Kidney epithelial cell (primary cell): ENCODE results near the gene DSCAML1. TPM values are rescaled to one million over a fixed set of nuclear protein-coding genes. Genes with fewer than 3 reads are reported as not detected.

Experiments
- DNase-seq: peaks from one replicate; pipeline ENCODE4 v3.0.0-alpha.2; 2010; ENCODE audit warnings: low read depth
- H3K27me3 ChIP-seq: 2 replicates; pipeline ENCODE4 v1.6.0; 2011; ENCODE audit warnings: low read length; ENCODE audit not compliant: control insufficient read depth, insufficient read depth
- H3K36me3 ChIP-seq: 2 replicates; pipeline ENCODE4 v1.5.1; 2011; ENCODE audit warnings: low read length; ENCODE audit not compliant: control insufficient read depth, insufficient read depth
- H3K4me3 ChIP-seq: 2 replicates; pipeline ENCODE4 v1.5.1; 2011; ENCODE audit warnings: low read depth, mild to moderate bottlenecking, control low read depth, low read length
- total RNA-seq: library from RNA; depleted of rRNA; stranded (reverse); fragments of >200 nt; gene quantifications from 2 replicates; pipeline ENCODE4 v1.2.3, GENCODE V29; 2015
- TF ChIP-seq, protein P1 (sequence below): IDR thresholded peaks from 2 replicates; pipeline ENCODE4 v1.5.1; 2011; ENCODE audit warnings: mild to moderate bottlenecking, moderate library complexity, low read length, control low read depth, inconsistent platforms; ENCODE audit not compliant: insufficient read depth, poor library complexity, severe bottlenecking

The DSCAML1 gene
- total RNA-seq, 1 donor from 2014 or later: 3.1 TPM

DNA sequence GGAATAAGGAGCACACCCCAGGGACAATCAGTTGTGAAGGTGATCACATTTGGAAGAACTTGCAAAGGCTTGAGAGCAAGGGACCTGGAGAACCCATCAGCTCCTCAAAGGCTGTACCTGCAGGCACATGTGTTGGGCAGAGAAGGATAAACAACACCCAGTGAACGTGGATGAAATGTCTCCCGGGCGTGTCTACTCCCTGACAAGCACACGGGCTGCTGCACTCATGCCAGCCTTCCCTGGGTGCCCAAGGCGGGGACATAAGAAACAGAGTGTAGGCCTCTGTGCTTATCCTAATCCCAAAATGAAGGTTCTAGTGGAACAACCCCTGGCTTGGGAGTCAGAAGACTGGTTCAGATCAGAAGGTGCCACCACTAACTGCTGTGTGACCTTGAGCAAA lies 46.7 kb downstream of the DSCAML1 start:
- Histone ChIP-seq H3K27me3 (peaks cover 23% of the 10 kb centered on the region), H3K36me3 (no peaks in the 10 kb centered on the region), H3K4me3 (no peak overlapping the region)
- TF ChIP-seq, protein P1, sequence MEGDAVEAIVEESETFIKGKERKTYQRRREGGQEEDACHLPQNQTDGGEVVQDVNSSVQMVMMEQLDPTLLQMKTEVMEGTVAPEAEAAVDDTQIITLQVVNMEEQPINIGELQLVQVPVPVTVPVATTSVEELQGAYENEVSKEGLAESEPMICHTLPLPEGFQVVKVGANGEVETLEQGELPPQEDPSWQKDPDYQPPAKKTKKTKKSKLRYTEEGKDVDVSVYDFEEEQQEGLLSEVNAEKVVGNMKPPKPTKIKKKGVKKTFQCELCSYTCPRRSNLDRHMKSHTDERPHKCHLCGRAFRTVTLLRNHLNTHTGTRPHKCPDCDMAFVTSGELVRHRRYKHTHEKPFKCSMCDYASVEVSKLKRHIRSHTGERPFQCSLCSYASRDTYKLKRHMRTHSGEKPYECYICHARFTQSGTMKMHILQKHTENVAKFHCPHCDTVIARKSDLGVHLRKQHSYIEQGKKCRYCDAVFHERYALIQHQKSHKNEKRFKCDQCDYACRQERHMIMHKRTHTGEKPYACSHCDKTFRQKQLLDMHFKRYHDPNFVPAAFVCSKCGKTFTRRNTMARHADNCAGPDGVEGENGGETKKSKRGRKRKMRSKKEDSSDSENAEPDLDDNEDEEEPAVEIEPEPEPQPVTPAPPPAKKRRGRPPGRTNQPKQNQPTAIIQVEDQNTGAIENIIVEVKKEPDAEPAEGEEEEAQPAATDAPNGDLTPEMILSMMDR: no peak
- DNase-seq: no peak

DNA sequence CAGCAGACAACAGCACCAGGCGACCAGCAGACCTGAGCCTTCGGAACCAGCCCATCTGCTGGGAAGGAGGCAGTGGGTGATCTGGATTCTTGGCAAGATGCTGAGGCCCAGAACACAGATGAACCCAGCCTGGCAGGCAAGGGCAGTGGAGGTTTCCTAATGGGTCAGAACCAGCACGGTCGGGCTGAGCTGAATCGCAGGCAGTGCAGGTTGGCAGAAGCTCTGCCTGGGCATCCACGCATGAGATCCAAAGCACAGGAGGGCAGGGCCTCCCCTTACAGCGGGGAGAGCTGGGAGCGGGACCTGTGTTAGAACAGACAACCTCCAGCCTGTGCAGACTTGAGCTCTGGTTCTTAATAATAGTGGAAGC lies 47.5 kb downstream of the DSCAML1 start:
- no peaks in the 10 kb centered on the region for H3K36me3 ChIP-seq
- no peak for DNase-seq
- no peak overlapping the region for H3K4me3 ChIP-seq
- TF ChIP-seq, protein P1: no peak
- peaks cover 21% of the 10 kb centered on the region for H3K27me3 ChIP-seq

DNA sequence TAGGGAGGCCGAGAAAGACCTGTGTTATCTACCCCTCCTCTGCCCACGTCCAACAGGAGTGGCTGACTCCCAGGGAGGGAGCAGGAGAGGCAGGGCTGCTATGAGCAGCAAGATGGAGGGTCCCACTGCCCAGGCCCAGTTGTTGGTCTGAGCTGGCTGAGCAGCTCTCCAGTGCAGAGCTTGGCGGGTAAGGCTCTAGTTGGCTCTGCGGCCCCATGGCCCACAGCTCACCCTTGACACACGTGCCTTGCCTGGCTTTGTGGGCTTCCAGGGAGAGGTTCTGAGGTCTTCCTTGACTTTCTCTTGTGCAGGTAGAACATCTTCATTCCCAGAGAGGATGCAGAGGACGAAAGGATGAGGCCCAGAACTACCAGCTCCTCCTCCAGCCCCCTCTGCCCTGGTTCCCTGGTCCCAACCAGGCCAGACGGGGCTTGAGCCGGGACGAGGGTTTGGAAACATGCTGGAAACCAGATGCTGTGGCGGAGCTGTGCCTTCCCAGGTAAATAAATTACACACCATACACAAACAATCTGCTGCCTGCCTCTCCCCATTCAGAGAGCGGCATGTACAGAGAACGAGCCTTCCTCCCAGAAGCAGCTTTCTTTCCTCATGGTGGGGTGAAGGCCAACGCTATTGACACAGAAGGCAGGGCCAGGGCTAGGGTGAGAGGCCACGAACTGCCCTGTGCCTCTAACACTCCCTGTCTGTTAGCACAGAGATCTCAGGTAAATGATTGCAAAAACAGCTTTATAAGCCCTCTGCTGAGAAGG lies 48.1 kb downstream of the DSCAML1 start:
- H3K36me3 ChIP-seq: no peaks in the 10 kb centered on the region
- TF ChIP-seq, protein P1: no peak
- no peak for DNase-seq
- peaks cover 23% of the 10 kb centered on the region for H3K27me3 ChIP-seq
- no peak overlapping the region for H3K4me3 ChIP-seq

DNA sequence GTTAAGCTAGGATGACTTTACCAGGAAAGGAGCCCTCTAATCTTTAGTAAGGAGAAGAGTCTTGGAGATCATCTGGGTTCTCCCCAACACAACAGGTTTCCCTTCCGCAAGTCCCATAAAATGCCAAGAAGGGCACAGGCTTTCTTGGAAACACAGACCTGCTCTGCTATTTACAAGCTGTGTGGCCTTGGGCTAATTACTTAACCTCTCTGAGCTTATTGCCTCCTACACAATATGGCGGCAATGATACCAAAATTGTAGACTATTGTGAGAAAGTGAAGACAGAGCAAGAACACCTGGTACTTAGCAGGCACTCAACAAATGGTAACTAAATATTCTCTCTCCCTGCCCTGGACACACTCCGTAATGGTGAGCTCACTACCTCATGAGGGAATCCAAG lies 49.1 kb downstream of the DSCAML1 start:
- Histone ChIP-seq H3K27me3 (peaks cover 21% of the 10 kb centered on the region), H3K36me3 (no peaks in the 10 kb centered on the region), H3K4me3 (no peak overlapping the region)
- DNase-seq: no peak
- TF ChIP-seq, protein P1: no peak

DNA sequence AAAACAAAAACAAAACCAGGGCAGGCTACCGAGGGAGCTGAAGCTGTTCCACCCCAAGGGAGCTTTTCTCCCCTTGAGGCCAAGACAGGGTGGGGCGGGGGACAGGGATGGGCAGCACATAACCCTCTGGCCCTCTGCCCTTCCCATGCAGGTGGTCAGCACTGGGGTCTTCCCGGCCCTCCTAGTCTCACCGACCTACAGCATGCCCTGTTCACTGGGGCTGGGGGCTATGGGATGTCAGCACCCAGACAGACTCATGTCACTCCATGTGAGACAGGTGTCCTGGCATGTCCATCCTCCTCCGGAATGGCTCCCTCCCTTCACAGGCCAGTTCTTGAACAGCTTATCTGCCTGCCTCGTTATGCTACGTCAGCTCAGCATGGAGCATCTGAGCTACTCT lies 51.7 kb downstream of the DSCAML1 start:
- no peaks in the 10 kb centered on the region for H3K36me3 ChIP-seq
- peaks cover 23% of the 10 kb centered on the region for H3K27me3 ChIP-seq
- TF ChIP-seq, protein P1: no peak
- no peak for DNase-seq
- no peak overlapping the region for H3K4me3 ChIP-seq
